HepG2 (cell line): Measurements from ENCODE around the gene MAP2K5. TPM values are rescaled to one million over a fixed set of nuclear protein-coding genes. Genes with fewer than 3 reads are reported as not detected.

Experiments
- ATAC-seq: fragments of 200-7000 bp; cut with Tn5 transposase; 3 replicates; pipeline ENCODE4 v1.9.1; 2020; ENCODE audit warnings: mild to moderate bottlenecking, moderate library complexity
- BruUV-seq: library from RNA; stranded (reverse); fragments of 400-500 nt; replicated peaks from 2 replicates; lab custom pipeline; 2021; lab: Mats Ljungman, UMichigan
- CTCF ChIA-PET: fragments of 300-600 bp; formaldehyde crosslinking; extraction: SDS; loops from one replicate; lab custom pipeline; 2021; ENCODE audit warnings: low total read pairs, inconsistent platforms, low intra/inter-chr PET ratio; lab: Yijun Ruan, JAX
- POLR2A ChIA-PET: fragments of 350-600 bp; sonication (Branson Sonifier 250); formaldehyde crosslinking; loops from one replicate; lab custom pipeline; 2020; ENCODE audit warnings: antibody characterized with exemption, inconsistent platforms; lab: Yijun Ruan, JAX
- DNase-seq: peaks from one replicate; pipeline ENCODE4 v3.0.0-alpha.2; 2015; ENCODE audit warnings: low spot score
- FAIRE-seq: peaks from 3 replicates; lab custom pipeline; 2011; peaks lifted over from hg19 to GRCh38; lab: Jason Lieb, UNC
- H2AFZ ChIP-seq: one replicate; pipeline ENCODE4 v1.6.1; 2011; ENCODE audit warnings: low read length, inconsistent platforms
- H3K27ac ChIP-seq: fragments of 300-600 bp; 3 replicates; pipeline ENCODE4 v1.8.0; 2011; ENCODE audit warnings: mixed run types, mild to moderate bottlenecking, mixed read lengths, low read length, inconsistent platforms; ENCODE audit not compliant: insufficient read depth; ENCODE audit errors: extremely low read length
- H3K27me3 ChIP-seq, 2 experiments: fragments of 200-600 bp in 1 of 2; 2 replicates in 1 of 2; 3 replicates in 1 of 2; pipeline versions ENCODE4 v1.6.0 to v1.8.0; 2011; ENCODE audit warnings: low read length in 2 of 2, mild to moderate bottlenecking in 2 of 2, moderate library complexity in 2 of 2, inconsistent platforms in 1 of 2; ENCODE audit not compliant: insufficient read depth in 2 of 2, control insufficient read depth in 1 of 2
- H3K36me3 ChIP-seq, 2 experiments: fragments of 200-600 bp in 1 of 2; replicated peaks in 1 of 2; 2 replicates in 1 of 2; 3 replicates in 1 of 2; pipeline versions ENCODE4 v1.5.1 to v1.8.0; 2011; ENCODE audit warnings: low read length in 2 of 2, inconsistent platforms in 1 of 2; ENCODE audit not compliant: insufficient read depth in 2 of 2, control insufficient read depth in 1 of 2
- H3K4me1 ChIP-seq: 2 replicates; pipeline ENCODE4 v1.5.1; 2012; ENCODE audit warnings: low read length, inconsistent platforms; ENCODE audit not compliant: insufficient read depth
- H3K4me2 ChIP-seq: 2 replicates; pipeline ENCODE4 v1.6.0; 2011; ENCODE audit warnings: low read depth, low read length, inconsistent platforms
- H3K4me3 ChIP-seq, 3 experiments: fragments of 200-600 bp in 1 of 3; sonication (generic), shearing (Covaris generic) in 1 of 3; replicated peaks in 1 of 3; 2 replicates each; pipeline ENCODE4 v1.5.1; 2011 to 2016; ENCODE audit warnings: low read length in 3 of 3, inconsistent platforms in 2 of 3, low read depth in 2 of 3, mild to moderate bottlenecking in 2 of 3, control low read depth in 1 of 3, mixed read lengths in 1 of 3; ENCODE audit not compliant: insufficient read depth in 1 of 3
- H3K79me2 ChIP-seq: one replicate; pipeline ENCODE4 v1.6.1; 2011; ENCODE audit warnings: low read length, inconsistent platforms; ENCODE audit not compliant: insufficient read depth
- H3K9ac ChIP-seq: 2 replicates; pipeline ENCODE4 v1.6.0; 2011; ENCODE audit warnings: mild to moderate bottlenecking, low read depth, low read length, inconsistent platforms; ENCODE audit not compliant: insufficient read depth
- H3K9me3 ChIP-seq: 2 replicates; pipeline ENCODE4 v1.5.1; 2012; ENCODE audit warnings: mild to moderate bottlenecking, low read length
- H4K20me1 ChIP-seq: 2 replicates; pipeline ENCODE4 v1.6.0; 2011; ENCODE audit warnings: inconsistent platforms, mild to moderate bottlenecking, low read length, moderate library complexity; ENCODE audit not compliant: insufficient read depth
- BCL6 ChIP-seq: IDR thresholded peaks from 2 replicates; pipeline ENCODE4 v1.6.1; 2016; ENCODE audit warnings: missing genetic modification reagents, missing compliant biosample characterization
- BRD4 ChIP-seq: sonication (generic); formaldehyde crosslinking; IDR thresholded peaks from 2 replicates; pipeline ENCODE4 v1.4.0; 2020; ENCODE audit warnings: missing genetic modification reagents
- JUND ChIP-seq: sonication (generic); formaldehyde crosslinking; IDR thresholded peaks from 2 replicates; pipeline ENCODE4 v1.8.0; 2022; ENCODE audit warnings: mild to moderate bottlenecking, missing genetic modification reagents
- KDM6A ChIP-seq: IDR thresholded peaks from 2 replicates; pipeline ENCODE4 v1.6.1; 2016; ENCODE audit warnings: low read depth
- MAFF ChIP-seq: IDR thresholded peaks from 2 replicates; pipeline ENCODE4 v1.6.1; 2011; ENCODE audit warnings: low read depth, low read length, improper control_type of control experiment
- MAFK ChIP-seq, 2 experiments: IDR thresholded peaks in 1 of 2; conservative IDR thresholded peaks in 1 of 2; 2 replicates each; pipeline ENCODE4 v1.6.1; 2011; ENCODE audit warnings: improper control_type of control experiment in 2 of 2, low read length in 2 of 2
- NCOR1 ChIP-seq: fragments of 200-600 bp; sonication (generic); IDR thresholded peaks from 2 replicates; pipeline ENCODE4 v1.7.0; 2017; ENCODE audit warnings: antibody characterized with exemption, low read length, borderline replicate concordance
- ONECUT2 ChIP-seq: sonication (generic); formaldehyde crosslinking; IDR thresholded peaks from 2 replicates; pipeline ENCODE4 v1.4.0; 2020; ENCODE audit warnings: missing genetic modification reagents
- SMYD3 ChIP-seq: sonication (generic); formaldehyde crosslinking; IDR thresholded peaks from 2 replicates; pipeline ENCODE4 v1.8.1; 2023; ENCODE audit warnings: mild to moderate bottlenecking, missing genetic modification reagents
- TAF15 ChIP-seq: fragments of 200-400 bp; formaldehyde crosslinking; IDR thresholded peaks from one replicate; pipeline ENCODE4 v1.6.1; 2018; ENCODE audit warnings: mild to moderate bottlenecking, low read depth, low read length; ENCODE audit not compliant: poor library complexity, severe bottlenecking
- TRAFD1 ChIP-seq: sonication (generic); formaldehyde crosslinking; IDR thresholded peaks from 2 replicates; pipeline ENCODE4 v1.5.1; 2020; ENCODE audit warnings: missing genetic modification reagents, mild to moderate bottlenecking, borderline replicate concordance
- ZBTB38 ChIP-seq: sonication (generic); formaldehyde crosslinking; IDR thresholded peaks from 2 replicates; pipeline ENCODE4 v1.5.1; 2020; ENCODE audit warnings: mild to moderate bottlenecking, missing genetic modification reagents
- ZBTB7B ChIP-seq: sonication (generic); formaldehyde crosslinking; IDR thresholded peaks from 2 replicates; pipeline ENCODE4 v1.4.0; 2020; ENCODE audit warnings: missing genetic modification reagents
- ZNF17 ChIP-seq: sonication (generic); formaldehyde crosslinking; IDR thresholded peaks from 2 replicates; pipeline ENCODE4 v1.5.0; 2020; ENCODE audit warnings: mild to moderate bottlenecking, missing genetic modification reagents
- ZNF224 ChIP-seq: sonication (generic); formaldehyde crosslinking; IDR thresholded peaks from 2 replicates; pipeline ENCODE4 v1.5.0; 2020; ENCODE audit warnings: mild to moderate bottlenecking, missing genetic modification reagents
- ZNF280B ChIP-seq: sonication (generic); formaldehyde crosslinking; IDR thresholded peaks from 2 replicates; pipeline ENCODE4 v1.5.0; 2020; ENCODE audit warnings: missing genetic modification reagents, mild to moderate bottlenecking, borderline replicate concordance
- ZSCAN21 ChIP-seq: sonication (generic); formaldehyde crosslinking; IDR thresholded peaks from 2 replicates; pipeline ENCODE4 v1.8.0; 2022; ENCODE audit warnings: mild to moderate bottlenecking, missing genetic modification reagents, moderate library complexity, borderline replicate concordance
- WGBS: methylation state at CpG from one replicate; pipeline ENCODE4 v1.1.6; 2017; ENCODE audit warnings: low lambda C conversion rate; 5-methylcytosine and 5-hydroxymethylcytosine counted together
- in situ Hi-C: cut with HindIII; loops from 2 replicates; pipeline ENCODE4 v1.10.0; 2017; ENCODE audit warnings: low pct_unique_long_range_greater_than_20kb; ENCODE audit not compliant: extremely low pct_ligation_motif_present
- intact Hi-C: fragments of 100-400 bp; cut with micrococcal nuclease; formaldehyde crosslinking; loops from one replicate; pipeline ENCODE4 v1.10.0; 2022; ENCODE audit not compliant: unreplicated experiment
- polyA plus RNA-seq, 8 experiments: library from polyadenylated mRNA; depleted of rRNA in 3 of 8; stranded (reverse) in 7 of 8; unstranded in 1 of 8; fragments of >200 nt; fragmentation: Illumina TruSeq in 4 of 8; extraction: Trizol in 4 of 8; gene quantifications; 2 replicates each; pipeline versions ENCODE4 v1.2.1 to v1.2.3, GENCODE V29; 2011 to 2016; ENCODE audit warnings: low read depth in 4 of 8, missing spikeins in 1 of 8, mixed read lengths in 1 of 8; ENCODE audit not compliant: insufficient read depth in 1 of 8
- total RNA-seq, 5 experiments: library from RNA; depleted of rRNA; stranded (reverse); fragments of >200 nt; fragmentation: Illumina TruSeq; extraction: Trizol; gene quantifications; 2 replicates each; pipeline ENCODE4 v1.2.3, GENCODE V29; 2016; ENCODE audit warnings: low read depth in 1 of 5

The MAP2K5 gene
- total and polyA plus RNA-seq, 2 of the 13 experiments (the other 11 are each of a cell fraction or from before 2014, with no cell fraction given) = 4.0 to 4.3 TPM

- Histone ChIP-seq H2AFZ (no peak overlapping the region), H3K4me2 (no peak overlapping the region), H3K4me1 (no peaks in the 10 kb centered on the region), H3K9me3 (no peaks in the 10 kb centered on the region), H3K36me3 (no peaks in the 10 kb centered on the region; a peak in 2 of 5 replicates), H3K27me3 (no peaks in the 10 kb centered on the region), H3K27ac (no peak overlapping the region), H3K9ac (no peak overlapping the region), H3K4me3 (no peak overlapping the region), H3K79me2 (no peaks in the 10 kb centered on the region), H4K20me1 (no peaks in the 10 kb centered on the region)
- 88% methylated on average over 10 of the region's 10 CpGs for WGBS
- DNase-seq (no peak), ATAC-seq (no peak), FAIRE-seq (no peak)
- POLR2A ChIA-PET = no interaction called here
- no TSS peak for BruUV-seq
- intact Hi-C loops (no loop called here), in situ Hi-C loops (no loop called here)
- CTCF ChIA-PET = no interaction called here
- no peak for TF ChIP-seq KDM6A
- no peak for TF ChIP-seq ZBTB7B (CRISPR knock-in tag)
- TF ChIP-seq BCL6 = no peak
- peak; percentile 84 for TF ChIP-seq MAFF
- TF ChIP-seq SMYD3 = no peak
- TF ChIP-seq ZNF224 (CRISPR knock-in tag) = no peak
- TF ChIP-seq NCOR1 = no peak
- TF ChIP-seq TRAFD1 (CRISPR knock-in tag) = no peak
- no peak for TF ChIP-seq TAF15
- peak; percentile 76 to 91; a peak in 3 of 4 replicates for TF ChIP-seq MAFK (conservative IDR thresholded peaks at IDR 0.05 in 1 of 2, IDR thresholded peaks at IDR 0.05 in 1 of 2; ENCODE audit: low read length in 2 of 2)
- TF ChIP-seq ONECUT2 (CRISPR knock-in tag) = no peak
- no peak for TF ChIP-seq ZSCAN21 (CRISPR knock-in tag)
- no peak for TF ChIP-seq ZBTB38 (CRISPR knock-in tag)
- TF ChIP-seq ZNF17 (CRISPR knock-in tag) = no peak
- TF ChIP-seq ZNF280B = no peak
- TF ChIP-seq JUND (CRISPR knock-in tag) = no peak
- TF ChIP-seq BRD4 (CRISPR knock-in tag) = no peak
Measured at GRCh38 chr15:67781907-67782690, 239.6 kb downstream of the MAP2K5 start.
